HL-60/S4 treated with retinoic acid at 250 ng/mL for 4 days and 3 days (cell line): ENCODE results near the gene GARNL3.

Experiments used
- in situ Hi-C: fragments of 300-500 bp; cut with MboI; formaldehyde crosslinking; loops from 2 replicates; pipeline ENCODE4 v1.7.0; 2022; ENCODE audit warnings: low sequenced_read_pairs

Gene GARNL3

GRCh38 chr9:127264462-127265219, at the start of gene GARNL3:
TSS of gene GARNL3 (plus strand) at chr9:127264774. CDS start at chr9:127264878, 104 bp downstream.
- in situ Hi-C loops = no loop called here

GRCh38 chr9:127215268-127216209, 49.0 kb upstream of the GARNL3 start:
- in situ Hi-C loops = loop anchor here (25.0 kb wide), 1 partner anchor 697 kb away; the partner anchor contains the start of gene ST6GALNAC4

GRCh38 chr9:127216210-127216887, 48.2 kb upstream of the GARNL3 start:
- in situ Hi-C loops = loop anchor here (25.0 kb wide), 1 partner anchor 696 kb away; the partner anchor contains the start of gene ST6GALNAC4

GRCh38 chr9:127216888-127217217, 47.7 kb upstream of the GARNL3 start:
- in situ Hi-C loops = loop anchor here (25.0 kb wide), 1 partner anchor 695 kb away; the partner anchor contains the start of gene ST6GALNAC4

- in situ Hi-C loops = loop anchor here (25.0 kb wide), 1 partner anchor 693 kb away; the partner anchor contains the start of gene ST6GALNAC4
Measured at GRCh38 chr9:127218818-127219217, 45.8 kb upstream of the GARNL3 start.

- in situ Hi-C loops = loop anchor here (25.0 kb wide), 1 partner anchor 693 kb away; the partner anchor contains the start of gene ST6GALNAC4
Measured at GRCh38 chr9:127219520-127219919, 45.1 kb upstream of the GARNL3 start.

GRCh38 chr9:127221695-127222094, 42.9 kb upstream of the GARNL3 start:
- in situ Hi-C loops = loop anchor here (25.0 kb wide), 1 partner anchor 691 kb away; the partner anchor contains the start of gene ST6GALNAC4

GRCh38 chr9:127222388-127223095, 42.0 kb upstream of the GARNL3 start:
- in situ Hi-C loops = loop anchor here (25.0 kb wide), 1 partner anchor 690 kb away; the partner anchor contains the start of gene ST6GALNAC4

GRCh38 chr9:127223266-127223665, 41.3 kb upstream of the GARNL3 start:
- in situ Hi-C loops = loop anchor here (25.0 kb wide), 1 partner anchor 689 kb away; the partner anchor contains the start of gene ST6GALNAC4

GRCh38 chr9:127223810-127224177, 40.8 kb upstream of the GARNL3 start:
- in situ Hi-C loops = loop anchor here (25.0 kb wide), 1 partner anchor 689 kb away; the partner anchor contains the start of gene ST6GALNAC4

- in situ Hi-C loops = loop anchor here (25.0 kb wide), 1 partner anchor 688 kb away; the partner anchor contains the start of gene ST6GALNAC4
Measured at GRCh38 chr9:127224178-127224882, 40.2 kb upstream of the GARNL3 start.

GRCh38 chr9:127224883-127225739, 39.5 kb upstream of the GARNL3 start:
- in situ Hi-C loops = loop anchor here (25.0 kb wide), 1 partner anchor 687 kb away; the partner anchor contains the start of gene ST6GALNAC4

GRCh38 chr9:127225801-127226625, 38.6 kb upstream of the GARNL3 start:
- in situ Hi-C loops = no loop called here

GRCh38 chr9:127229691-127230417, 34.7 kb upstream of the GARNL3 start:
- in situ Hi-C loops = no loop called here

GRCh38 chr9:127231666-127232065, 32.9 kb upstream of the GARNL3 start:
- in situ Hi-C loops = no loop called here

GRCh38 chr9:127232833-127233549, 31.6 kb upstream of the GARNL3 start:
- in situ Hi-C loops = no loop called here
